HepG2 (cell line): ENCODE data around the gene PIANP. TPM values are rescaled to one million over a fixed set of nuclear protein-coding genes. Genes with fewer than 3 reads are reported as not detected.

Experiments
- ATF7 ChIP-seq, 2 experiments: fragments of 450-650 bp in 1 of 2; sonication (generic) in 1 of 2; formaldehyde crosslinking in 1 of 2; IDR thresholded peaks; 2 replicates each; pipeline versions ENCODE4 v1.4.0 to v1.6.1; 2016 to 2020; ENCODE audit warnings: antibody characterized with exemption in 1 of 2, mild to moderate bottlenecking in 1 of 2, missing genetic modification reagents in 1 of 2
- BORCS8-MEF2B ChIP-seq: sonication (generic); formaldehyde crosslinking; IDR thresholded peaks from 2 replicates; pipeline ENCODE4 v1.8.0; 2022; ENCODE audit warnings: mild to moderate bottlenecking, missing genetic modification reagents
- DDIT3 ChIP-seq: sonication (generic); formaldehyde crosslinking; IDR thresholded peaks from 2 replicates; pipeline ENCODE4 v1.4.0; 2020; ENCODE audit warnings: mild to moderate bottlenecking, missing genetic modification reagents
- DRAP1 ChIP-seq: IDR thresholded peaks from 2 replicates; pipeline ENCODE4 v1.6.1; 2016; ENCODE audit warnings: missing genetic modification reagents, missing compliant biosample characterization
- ETV6 ChIP-seq: sonication (generic); formaldehyde crosslinking; conservative IDR thresholded peaks from 2 replicates; pipeline ENCODE4 v1.4.0; 2020; ENCODE audit warnings: missing genetic modification reagents
- FOSL2 ChIP-seq: sonication (generic); formaldehyde crosslinking; IDR thresholded peaks from 2 replicates; pipeline ENCODE4 v1.4.0; 2020; ENCODE audit warnings: missing genetic modification reagents
- FOXM1 ChIP-seq: sonication (generic); formaldehyde crosslinking; IDR thresholded peaks from 2 replicates; pipeline ENCODE4 v1.5.0; 2020; ENCODE audit warnings: missing genetic modification reagents
- KLF6 ChIP-seq: IDR thresholded peaks from 2 replicates; pipeline ENCODE4 v1.8.0; 2016; ENCODE audit warnings: missing biosample characterization, missing genetic modification reagents
- MIER2 ChIP-seq: IDR thresholded peaks from 2 replicates; pipeline ENCODE4 v1.6.1; 2016; ENCODE audit warnings: missing biosample characterization, missing genetic modification reagents
- PCBP2 ChIP-seq: fragments of 200-400 bp; formaldehyde crosslinking; optimal IDR thresholded peaks from 2 replicates; pipeline ENCODE3; 2018; ENCODE audit warnings: low read length, low read depth; ENCODE audit not compliant: poor library complexity, severe bottlenecking
- RBM39 ChIP-seq: fragments of 200-400 bp; formaldehyde crosslinking; IDR thresholded peaks from one replicate; pipeline ENCODE4 v1.6.1; 2018; ENCODE audit warnings: antibody characterized with exemption, mild to moderate bottlenecking, low read depth, low read length; ENCODE audit not compliant: poor library complexity, severe bottlenecking
- SRSF4 ChIP-seq: fragments of 200-400 bp; formaldehyde crosslinking; IDR thresholded peaks from one replicate; pipeline ENCODE4 v1.6.1; 2018; ENCODE audit warnings: mild to moderate bottlenecking, low read depth, low read length, moderate library complexity; ENCODE audit not compliant: poor library complexity, severe bottlenecking
- TEF ChIP-seq: sonication (generic); formaldehyde crosslinking; IDR thresholded peaks from 2 replicates; pipeline ENCODE4 v1.5.0; 2020; ENCODE audit warnings: missing genetic modification reagents
- ZNF180 ChIP-seq: sonication (generic); formaldehyde crosslinking; IDR thresholded peaks from 2 replicates; pipeline ENCODE4 v1.4.0; 2020; ENCODE audit warnings: low read depth, missing genetic modification reagents, borderline replicate concordance
- ZNF281 ChIP-seq: sonication (generic); formaldehyde crosslinking; IDR thresholded peaks from 2 replicates; pipeline ENCODE4 v1.4.0; 2020; ENCODE audit warnings: missing genetic modification reagents, borderline replicate concordance
- ZNF329 ChIP-seq: sonication (generic); formaldehyde crosslinking; IDR thresholded peaks from 2 replicates; pipeline ENCODE4 v1.9.0; 2021; ENCODE audit warnings: low read depth, mild to moderate bottlenecking, missing genetic modification reagents
- ZNF367 ChIP-seq: sonication (generic); formaldehyde crosslinking; IDR thresholded peaks from 2 replicates; pipeline ENCODE4 v1.4.0; 2020; ENCODE audit warnings: missing genetic modification reagents, borderline replicate concordance
- ZNF83 ChIP-seq: sonication (generic); formaldehyde crosslinking; IDR thresholded peaks from 2 replicates; pipeline ENCODE4 v1.4.0; 2020; ENCODE audit warnings: missing genetic modification reagents, mild to moderate bottlenecking, borderline replicate concordance
- polyA plus RNA-seq, 8 experiments: library from polyadenylated mRNA; depleted of rRNA in 3 of 8; stranded (reverse) in 7 of 8; unstranded in 1 of 8; fragments of >200 nt; fragmentation: Illumina TruSeq in 4 of 8; extraction: Trizol in 4 of 8; gene quantifications; 2 replicates each; pipeline versions ENCODE4 v1.2.1 to v1.2.3, GENCODE V29; 2011 to 2016; ENCODE audit warnings: low read depth in 4 of 8, missing spikeins in 1 of 8, mixed read lengths in 1 of 8; ENCODE audit not compliant: insufficient read depth in 1 of 8
- total RNA-seq, 5 experiments: library from RNA; depleted of rRNA; stranded (reverse); fragments of >200 nt; fragmentation: Illumina TruSeq; extraction: Trizol; gene quantifications; 2 replicates each; pipeline ENCODE4 v1.2.3, GENCODE V29; 2016; ENCODE audit warnings: low read depth in 1 of 5
- TF ChIP-seq, protein P1 (sequence below): sonication (generic); formaldehyde crosslinking; IDR thresholded peaks from 2 replicates; pipeline ENCODE4 v1.5.1; 2020; ENCODE audit warnings: missing genetic modification reagents, mild to moderate bottlenecking, borderline replicate concordance

The PIANP gene
- total and polyA plus RNA-seq, 2 of the 13 experiments (the other 11 are each of a cell fraction or from before 2014, with no cell fraction given): not detected

DNA sequence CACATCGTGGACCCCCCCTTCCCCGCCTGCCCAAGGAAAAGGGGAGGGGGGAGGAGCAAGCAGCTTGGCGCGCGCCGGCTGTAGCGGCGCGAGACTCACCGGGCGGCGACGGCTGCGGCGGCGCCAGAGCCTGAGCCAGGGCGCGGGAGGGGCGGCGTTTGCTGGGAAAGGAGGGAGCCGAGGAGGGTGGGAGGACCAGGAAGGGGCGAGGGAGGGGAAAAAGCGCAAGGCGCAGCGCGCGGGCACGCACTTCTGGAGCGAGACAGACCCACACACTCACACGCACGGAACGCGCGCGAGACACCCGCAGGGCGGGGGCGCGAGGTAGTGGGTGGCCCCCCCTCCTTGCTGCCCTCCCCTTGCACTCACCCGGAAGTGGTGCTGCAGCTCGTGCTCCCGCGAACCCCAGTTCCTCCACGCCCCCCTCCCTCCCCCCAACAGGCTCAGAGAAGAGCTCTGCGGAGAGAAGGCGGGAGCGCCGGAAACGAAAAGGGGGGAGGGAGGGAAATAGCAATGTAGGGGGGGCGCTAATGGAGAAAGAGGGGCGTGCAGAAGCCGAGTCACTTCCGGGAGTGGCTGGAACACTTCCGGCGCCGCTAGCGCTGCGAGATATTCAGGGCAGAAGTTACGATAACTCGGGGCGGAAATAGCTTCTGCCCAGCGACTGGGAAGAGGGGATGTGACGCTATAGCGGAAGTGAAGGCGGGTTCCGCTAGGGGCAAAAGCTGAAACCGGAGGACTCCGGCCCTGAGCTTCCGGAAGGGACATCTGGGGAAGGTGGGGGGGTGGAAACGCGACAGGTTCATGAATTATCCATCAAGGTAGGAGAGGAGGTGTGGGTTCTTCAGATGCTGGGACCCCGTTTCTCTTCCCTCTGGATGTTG lies 11.4 kb downstream of the PIANP start, which contains the start of gene ZNF384 (continued):
- TF ChIP-seq ATF7 (IDR thresholded peaks at IDR 0.05): no peak
- TF ChIP-seq ATF7 (CRISPR knock-in tag; IDR thresholded peaks at IDR 0.05): no peak
- TF ChIP-seq MIER2 (CRISPR knock-in tag): no peak
- no peak for TF ChIP-seq KLF6 (CRISPR knock-in tag)
- peak; percentile 76 for TF ChIP-seq ZNF281 (CRISPR knock-in tag)
- peak; percentile 45; the same call in 1 of the 2 replicates for TF ChIP-seq DRAP1 (CRISPR knock-in tag)
- TF ChIP-seq ZNF367 (CRISPR knock-in tag): no peak
- no peak for TF ChIP-seq FOXM1 (CRISPR knock-in tag)
- no peak; the same call in 1 of the 2 replicates for TF ChIP-seq BORCS8-MEF2B
- no peak for TF ChIP-seq ZNF83 (CRISPR knock-in tag)
- TF ChIP-seq, protein P1, sequence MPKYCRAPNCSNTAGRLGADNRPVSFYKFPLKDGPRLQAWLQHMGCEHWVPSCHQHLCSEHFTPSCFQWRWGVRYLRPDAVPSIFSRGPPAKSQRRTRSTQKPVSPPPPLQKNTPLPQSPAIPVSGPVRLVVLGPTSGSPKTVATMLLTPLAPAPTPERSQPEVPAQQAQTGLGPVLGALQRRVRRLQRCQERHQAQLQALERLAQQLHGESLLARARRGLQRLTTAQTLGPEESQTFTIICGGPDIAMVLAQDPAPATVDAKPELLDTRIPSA (CRISPR knock-in tag): 0 out of 2 replicates have a peak, but pooled peaks have one; percentile 28
- peak; percentile 18; the same call in 1 of the 2 replicates for TF ChIP-seq FOSL2
- no peak for TF ChIP-seq SRSF4
- no peak for TF ChIP-seq PCBP2
- no peak for TF ChIP-seq DDIT3
- peak; percentile 75; the same call in 1 of the 2 replicates for TF ChIP-seq ETV6
- no peak for TF ChIP-seq TEF (CRISPR knock-in tag)
- TF ChIP-seq ZNF180 (CRISPR knock-in tag): no peak
- TF ChIP-seq RBM39: peak; percentile 74
- TF ChIP-seq ZNF329 (CRISPR knock-in tag): 0 out of 2 replicates have a peak, but pooled peaks have one; percentile 12
